HepG2 (cell line): Measurements from ENCODE around the gene TTN. TPM values are rescaled to one million over a fixed set of nuclear protein-coding genes. Genes with fewer than 3 reads are reported as not detected.
A peak's percentile ranks its signal among the peaks of the same experiment; 100 is the strongest.

Experiments used
- IRX3 ChIP-seq: sonication (generic); formaldehyde crosslinking; IDR thresholded peaks from 2 replicates; pipeline ENCODE4 v1.8.1; 2023; ENCODE audit warnings: mild to moderate bottlenecking, low read depth, missing genetic modification reagents, borderline replicate concordance
- KMT2B ChIP-seq: IDR thresholded peaks from 2 replicates; pipeline ENCODE4 v1.6.1; 2016; ENCODE audit warnings: missing genetic modification reagents, missing compliant biosample characterization
- MED1 ChIP-seq: sonication (generic); formaldehyde crosslinking; IDR thresholded peaks from 2 replicates; pipeline ENCODE4 v1.4.0; 2020; ENCODE audit warnings: missing genetic modification reagents
- MNT ChIP-seq: fragments of 450-650 bp; IDR thresholded peaks from 2 replicates; pipeline ENCODE4 v1.6.1; 2016
- NR0B2 ChIP-seq: sonication (generic); formaldehyde crosslinking; IDR thresholded peaks from 2 replicates; pipeline ENCODE4 v1.4.0; 2020; ENCODE audit warnings: mild to moderate bottlenecking, missing genetic modification reagents
- PRDM10 ChIP-seq: sonication (generic); formaldehyde crosslinking; IDR thresholded peaks from 2 replicates; pipeline ENCODE4 v1.4.0; 2020; ENCODE audit warnings: low read depth, missing genetic modification reagents
- REST ChIP-seq, 2 experiments: IDR thresholded peaks; 2 replicates each; pipeline ENCODE4 v1.6.1; 2011 to 2012; ENCODE audit warnings: low read length in 2 of 2, borderline replicate concordance in 1 of 2, low read depth in 1 of 2, mild to moderate bottlenecking in 1 of 2, moderate library complexity in 1 of 2
- SNAPC2 ChIP-seq: sonication (generic); formaldehyde crosslinking; IDR thresholded peaks from 2 replicates; pipeline ENCODE4 v1.8.1; 2022; ENCODE audit warnings: mild to moderate bottlenecking, missing genetic modification reagents
- STAT5B ChIP-seq: sonication (generic); formaldehyde crosslinking; IDR thresholded peaks from 2 replicates; pipeline ENCODE4 v1.4.0; 2020; ENCODE audit warnings: missing genetic modification reagents
- XBP1 ChIP-seq: sonication (generic); formaldehyde crosslinking; IDR thresholded peaks from 2 replicates; pipeline ENCODE4 v1.5.0; 2020; ENCODE audit warnings: missing genetic modification reagents
- YEATS4 ChIP-seq: sonication (generic); formaldehyde crosslinking; IDR thresholded peaks from 2 replicates; pipeline ENCODE4 v1.4.0; 2020; ENCODE audit warnings: missing genetic modification reagents, borderline replicate concordance
- ZNF12 ChIP-seq: sonication (generic); formaldehyde crosslinking; IDR thresholded peaks from 2 replicates; pipeline ENCODE4 v1.5.0; 2020; ENCODE audit warnings: missing genetic modification reagents
- ZNF24 ChIP-seq: fragments of 450-650 bp; IDR thresholded peaks from 2 replicates; pipeline ENCODE4 v1.6.1; 2017; ENCODE audit warnings: antibody characterized with exemption, mild to moderate bottlenecking
- ZNF549 ChIP-seq: sonication (generic); formaldehyde crosslinking; IDR thresholded peaks from 2 replicates; pipeline ENCODE4 v1.5.0; 2020; ENCODE audit warnings: missing genetic modification reagents
- ZNF75D ChIP-seq: sonication (generic); formaldehyde crosslinking; IDR thresholded peaks from 2 replicates; pipeline ENCODE4 v1.8.1; 2023; ENCODE audit warnings: missing genetic modification reagents, mild to moderate bottlenecking, borderline replicate concordance
- ZNF800 ChIP-seq: sonication (generic); formaldehyde crosslinking; IDR thresholded peaks from 2 replicates; pipeline ENCODE4 v1.4.0; 2020; ENCODE audit warnings: missing genetic modification reagents
- polyA plus RNA-seq, 8 experiments: library from polyadenylated mRNA; depleted of rRNA in 3 of 8; stranded (reverse) in 7 of 8; unstranded in 1 of 8; fragments of >200 nt; fragmentation: Illumina TruSeq in 4 of 8; extraction: Trizol in 4 of 8; gene quantifications; 2 replicates each; pipeline versions ENCODE4 v1.2.1 to v1.2.3, GENCODE V29; 2011 to 2016; ENCODE audit warnings: low read depth in 4 of 8, missing spikeins in 1 of 8, mixed read lengths in 1 of 8; ENCODE audit not compliant: insufficient read depth in 1 of 8
- total RNA-seq, 5 experiments: library from RNA; depleted of rRNA; stranded (reverse); fragments of >200 nt; fragmentation: Illumina TruSeq; extraction: Trizol; gene quantifications; 2 replicates each; pipeline ENCODE4 v1.2.3, GENCODE V29; 2016; ENCODE audit warnings: low read depth in 1 of 5

TTN gene
- total and polyA plus RNA-seq, 2 of the 13 experiments (the other 11 are each of a cell fraction or from before 2014, with no cell fraction given), result under 0.01 TPM

GRCh38 chr2:178480227-178481181 is 326.7 kb downstream of the TTN start, which contains the start of gene PLEKHA3 (continued):
- TF ChIP-seq ZNF12 (CRISPR knock-in tag) (0 out of 2 replicates have a peak, but pooled peaks have one; percentile 19), MED1 (CRISPR knock-in tag) (peak; percentile 54), NR0B2 (peak; percentile 68; the same call in 1 of the 2 replicates), ZNF800 (CRISPR knock-in tag) (no peak; the same call in 1 of the 2 replicates), YEATS4 (peak; percentile 71), KMT2B (CRISPR knock-in tag) (peak; percentile 71; the same call in 1 of the 2 replicates), MNT (no peak), IRX3 (CRISPR knock-in tag) (0 out of 2 replicates have a peak, but pooled peaks have one; percentile 28), XBP1 (CRISPR knock-in tag) (no peak), ZNF24 (0 out of 2 replicates have a peak, but pooled peaks have one; percentile 40), ZNF75D (CRISPR knock-in tag) (no peak), SNAPC2 (CRISPR knock-in tag) (0 out of 2 replicates have a peak, but pooled peaks have one; percentile 42), PRDM10 (CRISPR knock-in tag) (0 out of 2 replicates have a peak, but pooled peaks have one; percentile 7), STAT5B (CRISPR knock-in tag) (no peak), ZNF549 (CRISPR knock-in tag) (no peak), REST (IDR thresholded peaks at IDR 0.05; ENCODE audit: borderline replicate concordance in 1 of 2, low read depth in 1 of 2, low read length in 2 of 2) (peak in 1 of 2 experiments; percentile 38; a peak in 1 of 4 replicates)
